GM23248 (cell line): ENCODE results near the gene BSG. TPM values are rescaled to one million over a fixed set of nuclear protein-coding genes. Genes with fewer than 3 reads are reported as not detected.

Experiments used
- DNase-seq: peaks from one replicate; pipeline ENCODE4 v3.0.0-alpha.2; 2015
- H2AFZ ChIP-seq: fragments of 200-600 bp; sonication (generic); 2 replicates; pipeline ENCODE4 v1.6.1; 2016; ENCODE audit warnings: antibody characterized with exemption
- H3F3A ChIP-seq: fragments of 200-600 bp; sonication (generic); 2 replicates; pipeline ENCODE4 v1.6.1; 2016; ENCODE audit warnings: mild to moderate bottlenecking, antibody characterized with exemption, mixed run types; ENCODE audit not compliant: insufficient read depth
- H3K27ac ChIP-seq: fragments of 200-600 bp; sonication (generic); 2 replicates; pipeline ENCODE4 v1.5.1; 2016; ENCODE audit warnings: mild to moderate bottlenecking
- H3K27me3 ChIP-seq: fragments of 200-600 bp; sonication (generic); replicated peaks from 2 replicates; pipeline ENCODE4 v1.6.1; 2016; ENCODE audit warnings: mild to moderate bottlenecking; ENCODE audit not compliant: insufficient read depth
- H3K36me3 ChIP-seq: fragments of 200-600 bp; sonication (generic); 2 replicates; pipeline ENCODE4 v1.6.1; 2016; ENCODE audit warnings: low read depth, mild to moderate bottlenecking
- H3K4me1 ChIP-seq: fragments of 200-600 bp; sonication (generic); 2 replicates; pipeline ENCODE4 v1.6.1; 2016; ENCODE audit warnings: mild to moderate bottlenecking; ENCODE audit not compliant: insufficient read depth
- H3K4me2 ChIP-seq: fragments of 200-600 bp; sonication (generic); one replicate; pipeline ENCODE4 v1.6.1; 2016; ENCODE audit warnings: mild to moderate bottlenecking; ENCODE audit not compliant: unreplicated experiment
- H3K4me3 ChIP-seq: fragments of 200-600 bp; sonication (generic); 2 replicates; pipeline ENCODE4 v1.5.1; 2016; ENCODE audit warnings: mild to moderate bottlenecking
- H3K79me2 ChIP-seq: fragments of 200-600 bp; sonication (generic); 2 replicates; pipeline ENCODE4 v1.6.1; 2016; ENCODE audit warnings: mild to moderate bottlenecking; ENCODE audit not compliant: insufficient read depth
- H3K9ac ChIP-seq: fragments of 200-600 bp; sonication (generic); 2 replicates; pipeline ENCODE4 v1.6.1; 2016; ENCODE audit warnings: mild to moderate bottlenecking
- H3K9me2 ChIP-seq: fragments of 200-600 bp; sonication (generic); 2 replicates; pipeline ENCODE4 v1.6.1; 2016; ENCODE audit warnings: mixed run types, mild to moderate bottlenecking, moderate library complexity; ENCODE audit not compliant: insufficient read depth
- H3K9me3 ChIP-seq: fragments of 200-600 bp; sonication (generic); one replicate; pipeline ENCODE4 v1.6.1; 2017; ENCODE audit warnings: low read depth
- H4K20me1 ChIP-seq: fragments of 200-600 bp; sonication (generic); 2 replicates; pipeline ENCODE4 v1.6.0; 2016; ENCODE audit not compliant: insufficient read depth
- EZH2 ChIP-seq: fragments of 200-600 bp; sonication (generic); IDR thresholded peaks from 2 replicates; pipeline ENCODE4 v1.6.1; 2018; ENCODE audit warnings: antibody characterized with exemption, mild to moderate bottlenecking; ENCODE audit not compliant: insufficient read depth, poor library complexity, severe bottlenecking
- EZH2phosphoT487 ChIP-seq: fragments of 200-600 bp; sonication (generic); IDR thresholded peaks from 2 replicates; pipeline ENCODE4 v1.6.1; 2018; ENCODE audit warnings: antibody characterized with exemption, moderate library complexity, mild to moderate bottlenecking, low read depth; ENCODE audit not compliant: insufficient read depth
- WGBS, 2 experiments: methylation state at CpG; one replicate each; pipeline ENCODE4 v1.1.6; 2015 to 2017; ENCODE audit warnings: low lambda C conversion rate in 2 of 2, low coverage in 1 of 2; ENCODE audit errors: missing lambda C conversion rate in 2 of 2; 5-methylcytosine and 5-hydroxymethylcytosine counted together
- in situ Hi-C: fragments of 300-500 bp; cut with MboI; formaldehyde crosslinking; loops from 2 replicates; pipeline ENCODE4 v1.15.0; 2020
- polyA plus RNA-seq: library from polyadenylated mRNA; unstranded; fragments of >200 nt; fragmentation: Nextera tagmentation; extraction: Ambion mirVana; gene quantifications from 2 replicates; pipeline ENCODE4 v1.2.1, GENCODE V29; 2016
- total RNA-seq: library from RNA; depleted of rRNA; stranded (reverse); fragments of >200 nt; shearing (Covaris generic); gene quantifications from 2 replicates; pipeline ENCODE4 v1.2.3, GENCODE V29; 2014

Gene BSG
- total and polyA plus RNA-seq, 2 experiments from 2014 or later, result 939 to 955 TPM

DNA sequence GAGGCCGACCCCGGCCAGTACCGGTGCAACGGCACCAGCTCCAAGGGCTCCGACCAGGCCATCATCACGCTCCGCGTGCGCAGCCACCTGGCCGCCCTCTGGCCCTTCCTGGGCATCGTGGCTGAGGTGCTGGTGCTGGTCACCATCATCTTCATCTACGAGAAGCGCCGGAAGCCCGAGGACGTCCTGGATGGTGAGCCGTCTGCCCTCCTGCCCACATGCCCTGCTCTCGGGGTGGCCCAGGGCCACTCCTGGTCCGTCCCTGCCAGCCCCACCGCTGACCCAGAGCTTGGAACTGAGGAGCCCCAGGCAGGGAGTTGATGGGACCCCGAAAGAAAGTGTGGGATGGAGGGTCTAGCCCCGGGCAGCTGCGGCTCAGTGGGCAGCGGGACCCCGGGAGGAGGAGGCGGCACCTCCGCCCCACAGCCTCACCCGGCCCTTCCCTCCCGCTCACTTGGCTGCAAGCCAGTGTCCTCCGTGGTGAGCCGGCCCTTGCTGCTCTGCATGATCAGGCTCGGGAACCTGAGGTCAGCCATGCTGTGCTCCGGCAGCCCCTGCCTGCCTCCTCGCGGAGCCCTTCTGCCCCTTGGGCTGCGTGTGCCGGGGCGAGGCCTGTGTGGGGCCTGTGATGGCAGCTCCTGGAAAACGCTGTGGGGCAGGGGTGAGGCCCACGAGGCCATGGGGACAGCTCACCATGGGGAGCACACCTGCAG, 9.2 kb downstream of the BSG start:
- DNase-seq, result no peak
- Histone ChIP-seq H3K27me3 (no peaks in the 10 kb centered on the region), H3K36me3 (no peaks in the 10 kb centered on the region; the same call in 1 of the 2 replicates), H3K9me3 (no peaks in the 10 kb centered on the region), H3K4me1 (peaks cover 9% of the 10 kb centered on the region), H3K27ac (no peak overlapping the region), H3F3A (0 out of 2 replicates have a peak, but pooled peaks cover 3% of the 10 kb centered on the region), H3K4me3 (no peak overlapping the region), H3K4me2 (no peak overlapping the region), H3K9ac (no peak overlapping the region), H3K9me2 (no peaks in the 10 kb centered on the region), H4K20me1 (no peaks in the 10 kb centered on the region), H3K79me2 (peaks cover 57% of the 10 kb centered on the region), H2AFZ (no peak overlapping the region)
- TF ChIP-seq EZH2phosphoT487, result no peak
- no peak for TF ChIP-seq EZH2
- 92 to 93% methylated on average over 28 to 37 of the region's 40 CpGs for WGBS, 2 experiments
- in situ Hi-C loops, result no loop called here

DNA sequence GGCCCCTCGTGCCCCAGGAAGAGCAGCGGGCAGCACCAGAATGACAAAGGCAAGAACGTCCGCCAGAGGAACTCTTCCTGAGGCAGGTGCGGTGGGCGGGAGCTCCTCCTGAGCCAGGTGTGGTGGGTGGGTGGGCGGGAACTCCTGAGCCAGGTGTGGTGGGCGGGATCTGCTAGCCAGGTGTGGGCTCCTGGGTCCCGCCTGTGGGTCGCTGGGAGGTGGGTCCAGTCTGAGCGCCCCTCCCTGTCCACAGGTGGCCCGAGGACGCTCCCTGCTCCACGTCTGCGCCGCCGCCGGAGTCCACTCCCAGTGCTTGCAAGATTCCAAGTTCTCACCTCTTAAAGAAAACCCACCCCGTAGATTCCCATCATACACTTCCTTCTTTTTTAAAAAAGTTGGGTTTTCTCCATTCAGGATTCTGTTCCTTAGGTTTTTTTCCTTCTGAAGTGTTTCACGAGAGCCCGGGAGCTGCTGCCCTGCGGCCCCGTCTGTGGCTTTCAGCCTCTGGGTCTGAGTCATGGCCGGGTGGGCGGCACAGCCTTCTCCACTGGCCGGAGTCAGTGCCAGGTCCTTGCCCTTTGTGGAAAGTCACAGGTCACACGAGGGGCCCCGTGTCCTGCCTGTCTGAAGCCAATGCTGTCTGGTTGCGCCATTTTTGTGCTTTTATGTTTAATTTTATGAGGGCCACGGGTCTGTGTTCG, 10.3 kb downstream of the BSG start:
- WGBS, 2 experiments, result 80 to 82% methylated on average over 28 to 30 of the region's 31 CpGs
- no peak overlapping the region for H3K4me3 ChIP-seq
- no peak overlapping the region for H2AFZ ChIP-seq
- no peaks in the 10 kb centered on the region for H3K27me3 ChIP-seq
- no peak overlapping the region for H3K9ac ChIP-seq
- no peaks in the 10 kb centered on the region for H3K9me2 ChIP-seq
- peak; percentile 80 for DNase-seq
- H3K9me3 ChIP-seq, result no peaks in the 10 kb centered on the region
- H3K27ac ChIP-seq, result no peak overlapping the region
- H4K20me1 ChIP-seq, result no peaks in the 10 kb centered on the region
- no peaks in the 10 kb centered on the region; the same call in 1 of the 2 replicates for H3K36me3 ChIP-seq
- in situ Hi-C loops, result no loop called here
- TF ChIP-seq EZH2 (no peak), EZH2phosphoT487 (no peak)
- H3K4me1 ChIP-seq, result peaks cover 15% of the 10 kb centered on the region
- peaks cover 46% of the 10 kb centered on the region for H3K79me2 ChIP-seq
- H3K4me2 ChIP-seq, result no peak overlapping the region
- H3F3A ChIP-seq, result 0 out of 2 replicates have a peak, but pooled peaks cover 7% of the 10 kb centered on the region

DNA sequence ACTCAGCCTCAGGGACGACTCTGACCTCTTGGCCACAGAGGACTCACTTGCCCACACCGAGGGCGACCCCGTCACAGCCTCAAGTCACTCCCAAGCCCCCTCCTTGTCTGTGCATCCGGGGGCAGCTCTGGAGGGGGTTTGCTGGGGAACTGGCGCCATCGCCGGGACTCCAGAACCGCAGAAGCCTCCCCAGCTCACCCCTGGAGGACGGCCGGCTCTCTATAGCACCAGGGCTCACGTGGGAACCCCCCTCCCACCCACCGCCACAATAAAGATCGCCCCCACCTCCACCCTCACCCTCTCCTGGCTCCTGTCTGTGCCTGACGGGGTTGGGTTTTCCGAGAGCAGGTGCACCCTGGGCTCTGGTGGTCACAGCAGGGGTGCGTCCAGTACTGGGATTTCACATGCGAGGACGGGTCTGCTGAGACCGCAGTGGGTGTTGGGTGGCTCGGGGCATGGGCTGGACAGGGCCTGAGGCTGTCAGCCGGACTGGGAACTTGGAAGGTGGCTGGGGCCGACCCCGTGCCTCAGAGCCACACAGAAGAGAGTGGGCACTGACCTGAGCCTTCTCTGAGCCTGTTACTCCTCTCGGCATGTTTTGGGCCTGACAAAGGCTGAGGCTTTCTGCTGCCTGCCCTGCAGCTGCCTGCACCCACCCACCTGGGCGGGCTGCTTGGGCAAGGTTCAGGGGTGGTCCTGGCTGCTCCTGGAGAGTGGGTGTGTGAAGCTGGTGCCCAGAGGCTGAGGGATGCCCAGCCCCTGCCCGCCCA, 11.0 kb downstream of the BSG start:
- Histone ChIP-seq H3F3A (0 out of 2 replicates have a peak, but pooled peaks cover 7% of the 10 kb centered on the region), H4K20me1 (no peaks in the 10 kb centered on the region), H3K27me3 (no peaks in the 10 kb centered on the region), H2AFZ (no peak overlapping the region), H3K4me1 (peaks cover 15% of the 10 kb centered on the region), H3K79me2 (peaks cover 38% of the 10 kb centered on the region), H3K4me2 (no peak overlapping the region), H3K9me3 (no peaks in the 10 kb centered on the region), H3K27ac (no peak overlapping the region), H3K9me2 (no peaks in the 10 kb centered on the region), H3K36me3 (no peaks in the 10 kb centered on the region; the same call in 1 of the 2 replicates), H3K4me3 (no peak overlapping the region), H3K9ac (no peak overlapping the region)
- in situ Hi-C loops, result no loop called here
- DNase-seq, result no peak
- TF ChIP-seq EZH2phosphoT487, result no peak
- no peak for TF ChIP-seq EZH2
- 88 to 93% methylated on average over 11 to 26 of the region's 27 CpGs for WGBS, 2 experiments

DNA sequence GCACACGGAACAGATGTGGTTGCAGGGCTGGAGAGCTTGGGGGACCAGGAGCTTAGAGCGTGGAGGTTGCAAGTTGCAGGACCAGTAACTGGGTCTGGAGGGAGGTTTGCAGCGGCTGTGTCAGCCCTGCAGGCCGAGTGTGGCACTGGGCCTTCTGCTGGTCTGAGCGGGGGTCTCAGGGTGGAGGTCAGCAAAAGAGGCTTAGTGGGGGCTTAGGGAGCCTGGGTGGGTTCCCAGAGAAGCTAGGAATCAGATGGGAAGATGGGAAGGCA, 11.5 kb downstream of the BSG start:
- WGBS, 2 experiments, result 68 to 72% methylated on average over 5 of the region's 5 CpGs
- Histone ChIP-seq H3K4me2 (no peak overlapping the region), H3K4me3 (no peak overlapping the region), H3K27ac (no peak overlapping the region), H3K79me2 (peaks cover 33% of the 10 kb centered on the region), H3K9me3 (no peaks in the 10 kb centered on the region), H3K9ac (no peak overlapping the region), H3K4me1 (peaks cover 15% of the 10 kb centered on the region), H3K9me2 (no peaks in the 10 kb centered on the region), H3K36me3 (no peaks in the 10 kb centered on the region; the same call in 1 of the 2 replicates), H4K20me1 (no peaks in the 10 kb centered on the region), H2AFZ (no peak overlapping the region), H3K27me3 (no peaks in the 10 kb centered on the region), H3F3A (0 out of 2 replicates have a peak, but pooled peaks cover 7% of the 10 kb centered on the region)
- DNase-seq, result no peak
- in situ Hi-C loops, result no loop called here
- no peak for TF ChIP-seq EZH2
- TF ChIP-seq EZH2phosphoT487, result no peak
